ENCODE data around the gene AP3B1.

AP3B1 gene

GRCh38 chr5:78287833-78288232 is 6.7 kb downstream of the AP3B1 start:
- no peak overlapping the region for H3K27ac ChIP-seq
- TF ChIP-seq ZFX (IDR thresholded peaks at IDR 0.05) (no peak), CTCF (conservative IDR thresholded peaks at IDR 0.05) (no peak)

- no peak for TF ChIP-seq CTCF (conservative IDR thresholded peaks at IDR 0.05)
- no peak for TF ChIP-seq ZFX (IDR thresholded peaks at IDR 0.05)
- H3K27ac ChIP-seq: no peak overlapping the region
Observed at GRCh38 chr5:78287169-78287568, 7.3 kb downstream of the AP3B1 start.

GRCh38 chr5:78286290-78286689 is 8.2 kb downstream of the AP3B1 start:
- TF ChIP-seq CTCF (conservative IDR thresholded peaks at IDR 0.05): no peak
- no peak for TF ChIP-seq ZFX (IDR thresholded peaks at IDR 0.05)
- H3K27ac ChIP-seq: no peak overlapping the region

GRCh38 chr5:78283802-78284201 is 10.7 kb downstream of the AP3B1 start:
- no peak for TF ChIP-seq ZFX (IDR thresholded peaks at IDR 0.05)
- TF ChIP-seq CTCF (conservative IDR thresholded peaks at IDR 0.05): no peak
- H3K27ac ChIP-seq: no peak overlapping the region

- no peak for TF ChIP-seq ZFX (IDR thresholded peaks at IDR 0.05)
- TF ChIP-seq CTCF (conservative IDR thresholded peaks at IDR 0.05): no peak
- no peak overlapping the region for H3K27ac ChIP-seq
Observed at GRCh38 chr5:78283105-78283504, 11.4 kb downstream of the AP3B1 start.

GRCh38 chr5:78280261-78280660 is 14.2 kb downstream of the AP3B1 start:
- no peak overlapping the region for H3K27ac ChIP-seq
- TF ChIP-seq ZFX (IDR thresholded peaks at IDR 0.05) (no peak), CTCF (conservative IDR thresholded peaks at IDR 0.05) (no peak)

- TF ChIP-seq CTCF (conservative IDR thresholded peaks at IDR 0.05) (no peak), ZFX (IDR thresholded peaks at IDR 0.05) (no peak)
- H3K27ac ChIP-seq: no peak overlapping the region
Observed at GRCh38 chr5:78279194-78279593, 15.3 kb downstream of the AP3B1 start.

All from C4-2B (cell line).